Smooth muscle cell of the pulmonary artery (primary cell): ENCODE data around the gene KLHL36. TPM values are rescaled to one million over a fixed set of nuclear protein-coding genes. Genes with fewer than 3 reads are reported as not detected.

Experiments used
- total RNA-seq: library from RNA; depleted of rRNA; stranded (reverse); fragments of >200 nt; gene quantifications from 2 replicates; pipeline ENCODE4 v1.2.3, GENCODE V29; 2014

KLHL36 gene
- 104 and 110 TPM in 2 replicates for total RNA-seq

DNA sequence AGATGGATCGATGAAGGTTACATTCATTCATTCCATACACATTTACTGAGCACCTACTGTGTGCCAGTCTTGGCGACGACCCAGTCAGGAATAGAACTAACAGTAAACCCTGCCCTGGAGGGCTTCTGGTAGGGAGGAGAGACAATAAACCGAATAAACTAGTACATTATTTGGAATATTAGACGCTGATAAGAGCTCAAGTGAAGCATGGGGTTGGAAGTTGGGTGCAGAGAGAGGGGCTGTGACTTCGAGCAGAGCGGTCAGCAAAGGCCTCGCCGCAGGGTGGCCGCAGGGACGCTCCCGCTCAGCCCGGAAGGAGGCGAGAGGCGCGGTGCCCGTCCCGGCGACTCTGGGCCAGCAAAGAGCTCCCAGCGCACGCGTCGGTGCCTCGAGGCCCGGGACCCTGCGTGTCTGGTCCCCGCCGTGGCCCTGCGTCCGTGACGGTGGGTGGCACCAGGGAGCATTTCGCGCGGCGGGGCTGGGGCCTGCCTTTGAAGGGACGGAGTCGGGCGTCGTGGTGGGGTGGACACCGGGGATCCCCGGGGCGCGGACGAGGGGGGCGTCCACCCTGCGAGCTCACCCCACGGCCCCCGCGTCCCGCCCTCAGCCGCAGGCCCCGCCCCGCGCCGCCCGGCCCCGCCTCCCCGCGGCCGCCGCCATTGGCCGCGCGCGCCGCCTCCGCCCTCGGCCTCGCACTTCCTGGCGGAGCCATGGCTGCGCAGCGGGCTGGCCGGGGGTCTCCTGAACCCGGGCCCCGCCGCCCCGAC is at the start of gene KLHL36:
Gene KLHL36 (plus strand): TSS at position 684 of the 767 bp plus-strand sequence. CDS start 2,357 bp downstream, outside the sequence.

GRCh38 chr16:84617791-84618580 is 30.3 kb upstream of the KLHL36 start, which contains the start of gene COTL1:
Gene COTL1, minus strand, starts transcription at chr16:84618078. Its CDS starts 164 bp downstream, at chr16:84617914.

DNA sequence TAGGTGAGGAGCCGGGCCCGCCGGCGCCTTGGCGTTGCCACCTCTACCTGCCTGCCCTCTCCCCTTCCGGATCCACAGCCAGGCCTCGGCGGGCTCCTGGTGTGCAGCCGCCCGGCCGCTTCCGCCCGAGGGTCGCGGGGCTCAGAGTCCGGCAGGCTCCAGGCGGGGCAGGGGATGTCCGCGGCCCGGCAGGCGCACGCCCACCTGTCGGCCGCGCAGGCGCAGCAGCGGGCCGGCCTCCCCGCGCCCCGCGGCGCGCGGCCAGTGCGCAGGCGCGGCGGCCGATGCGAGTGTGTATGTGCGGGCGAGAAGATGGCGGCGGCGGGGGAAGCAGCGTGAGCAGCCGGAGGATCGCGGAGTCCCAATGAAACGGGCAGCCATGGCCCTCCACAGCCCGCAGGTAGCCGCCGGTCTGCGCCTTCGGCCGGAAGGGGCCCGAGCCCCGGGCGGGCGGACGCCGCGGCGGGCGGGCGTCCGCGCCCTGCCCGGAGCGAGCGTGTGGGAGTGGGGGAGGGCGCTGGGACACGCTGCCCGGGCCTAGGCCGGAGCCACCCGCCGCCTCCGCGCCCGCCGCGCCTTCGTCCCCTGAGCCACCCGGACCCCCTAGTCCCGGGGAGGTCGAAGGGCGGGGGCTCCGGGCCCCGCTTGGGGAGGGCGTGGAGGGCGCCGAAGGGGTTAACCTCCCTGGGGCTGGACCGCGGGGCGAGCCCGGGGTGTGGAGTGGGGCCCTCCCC is 51.6 kb downstream of the KLHL36 start, which contains the start of gene USP10:
Gene USP10 (plus strand): TSS at position 289 of the 734 bp plus-strand sequence. CDS start 91 bp downstream, at position 380.

Other genes starting within 250 kb of the KLHL36 start
- gene MEAK7, start 143.9 kb upstream of the KLHL36 start, total RNA-seq: 16.9 and 22.1 TPM in 2 replicates
- 73.7 and 105 TPM in 2 replicates for gene COTL1, start 30.4 kb upstream of the KLHL36 start, total RNA-seq
- 55.9 and 67.8 TPM in 2 replicates for gene USP10, start 51.5 kb downstream of the KLHL36 start, total RNA-seq
- gene CRISPLD2, start 171.5 kb downstream of the KLHL36 start, total RNA-seq: 1.2 and 38.1 TPM in 2 replicates